H9 (cell line): ENCODE data around the gene ZSWIM4. TPM values are rescaled to one million over a fixed set of nuclear protein-coding genes. Genes with fewer than 3 reads are reported as not detected.

Source experiments
- DNase-seq: peaks from one replicate; pipeline ENCODE4 v3.0.0-alpha.2; 2017
- H2AFZ ChIP-seq: one replicate; pipeline ENCODE4 v1.6.1; 2013; ENCODE audit warnings: mild to moderate bottlenecking, low read length, control low read depth, moderate library complexity
- H2AK5ac ChIP-seq: 2 replicates; pipeline ENCODE4 v1.6.1; 2013; ENCODE audit warnings: low read length, control low read depth, mixed read lengths; ENCODE audit not compliant: insufficient read length
- H2BK120ac ChIP-seq: one replicate; pipeline ENCODE4 v1.6.1; 2013; ENCODE audit warnings: low read depth, mild to moderate bottlenecking, low read length, control low read depth, inconsistent platforms; ENCODE audit not compliant: poor library complexity, severe bottlenecking
- H2BK12ac ChIP-seq: 2 replicates; pipeline ENCODE4 v1.6.1; 2013; ENCODE audit warnings: low read length, control low read depth, mixed read lengths, low read depth; ENCODE audit not compliant: insufficient read length
- H2BK15ac ChIP-seq: 2 replicates; pipeline ENCODE4 v1.6.1; 2013; ENCODE audit warnings: low read depth, low read length, control low read depth
- H2BK20ac ChIP-seq: one replicate; pipeline ENCODE4 v1.6.1; 2013; ENCODE audit warnings: low read depth, mild to moderate bottlenecking, low read length, control low read depth, inconsistent platforms; ENCODE audit not compliant: poor library complexity, severe bottlenecking
- H2BK5ac ChIP-seq: 2 replicates; pipeline ENCODE4 v1.6.1; 2013; ENCODE audit warnings: low read length, control low read depth, mixed read lengths; ENCODE audit not compliant: insufficient read length
- H3K14ac ChIP-seq: 2 replicates; pipeline ENCODE4 v1.6.1; 2013; ENCODE audit warnings: low read length, control low read depth; ENCODE audit not compliant: insufficient read depth
- H3K18ac ChIP-seq: 2 replicates; pipeline ENCODE4 v1.6.1; 2013; ENCODE audit warnings: low read depth, mild to moderate bottlenecking, mixed read lengths, low read length, control low read depth; ENCODE audit not compliant: insufficient read length
- H3K23ac ChIP-seq: 2 replicates; pipeline ENCODE4 v1.6.1; 2013; ENCODE audit warnings: low read length, control low read depth, mixed read lengths, low read depth; ENCODE audit not compliant: insufficient read length
- H3K23me2 ChIP-seq: 2 replicates; pipeline ENCODE4 v1.6.1; 2013; ENCODE audit warnings: low read depth, mild to moderate bottlenecking, mixed read lengths, low read length, control low read depth; ENCODE audit not compliant: insufficient read length, poor library complexity, severe bottlenecking
- H3K27ac ChIP-seq: 2 replicates; pipeline ENCODE4 v1.5.1; 2013; ENCODE audit warnings: low read length, control low read depth, mixed read lengths, low read depth; ENCODE audit not compliant: insufficient read length
- H3K27me3 ChIP-seq: 2 replicates; pipeline ENCODE4 v1.6.1; 2013; ENCODE audit warnings: low read length, control low read depth, inconsistent platforms; ENCODE audit not compliant: insufficient read depth
- H3K4ac ChIP-seq: 2 replicates; pipeline ENCODE4 v1.6.1; 2013; ENCODE audit warnings: low read depth, mild to moderate bottlenecking, control low read depth, inconsistent platforms, low read length, moderate library complexity
- H3K4me1 ChIP-seq: 2 replicates; pipeline ENCODE4 v1.6.1; 2013; ENCODE audit warnings: low read length, control low read depth, inconsistent platforms; ENCODE audit not compliant: insufficient read depth
- H3K4me2 ChIP-seq: 2 replicates; pipeline ENCODE4 v1.6.1; 2013; ENCODE audit warnings: low read length, control low read depth, mixed read lengths; ENCODE audit not compliant: insufficient read length, insufficient read depth
- H3K56ac ChIP-seq: 2 replicates; pipeline ENCODE4 v1.6.1; 2013; ENCODE audit warnings: low read depth, mild to moderate bottlenecking, mixed read lengths, low read length, control low read depth; ENCODE audit not compliant: insufficient read length
- H3K79me1 ChIP-seq: 2 replicates; pipeline ENCODE4 v1.6.1; 2013; ENCODE audit warnings: low read depth, mild to moderate bottlenecking, moderate library complexity, low read length, control low read depth, inconsistent platforms; ENCODE audit not compliant: insufficient read depth, poor library complexity, severe bottlenecking
- H3K79me2 ChIP-seq: 2 replicates; pipeline ENCODE4 v1.6.1; 2013; ENCODE audit warnings: low read length, control low read depth, inconsistent platforms; ENCODE audit not compliant: insufficient read depth
- H3K9ac ChIP-seq: 2 replicates; pipeline ENCODE4 v1.6.1; 2013; ENCODE audit warnings: low read length, control low read depth, mixed read lengths; ENCODE audit not compliant: insufficient read length; ENCODE audit errors: extremely low read depth
- H3K9me3 ChIP-seq: one replicate; pipeline ENCODE4 v1.6.1; 2013; ENCODE audit warnings: low read depth, low read length, inconsistent platforms; ENCODE audit not compliant: control insufficient read depth
- H3T11ph ChIP-seq: one replicate; pipeline ENCODE4 v1.6.1; 2013; ENCODE audit warnings: mild to moderate bottlenecking, low read length, control low read depth, inconsistent platforms
- H4K20me1 ChIP-seq: one replicate; pipeline ENCODE4 v1.6.1; 2013; ENCODE audit not compliant: control insufficient read depth, insufficient read length, insufficient read depth
- H4K5ac ChIP-seq: 2 replicates; pipeline ENCODE4 v1.6.1; 2013; ENCODE audit warnings: low read depth, mild to moderate bottlenecking, mixed read lengths, low read length, control low read depth; ENCODE audit not compliant: insufficient read length
- H4K8ac ChIP-seq: replicated peaks from 2 replicates; pipeline ENCODE4 v1.6.1; 2013; ENCODE audit warnings: low read length, control low read depth, mixed read lengths, low read depth; ENCODE audit not compliant: insufficient read length
- H4K91ac ChIP-seq: 2 replicates; pipeline ENCODE4 v1.6.1; 2013; ENCODE audit warnings: low read depth, mild to moderate bottlenecking, moderate library complexity, mixed read lengths, low read length, control low read depth; ENCODE audit not compliant: insufficient read length
- H3K27ac Mint-ChIP-seq, 3 experiments: 2 replicates in 2 of 3; 3 replicates in 1 of 3; pipeline ENCODE4 v1.8.0; 2020 to 2021; ENCODE audit warnings: mixed read lengths in 3 of 3, mild to moderate bottlenecking in 1 of 3, moderate library complexity in 1 of 3
- H3K27me3 Mint-ChIP-seq: 2 replicates; pipeline ENCODE4 v1.8.0; 2021; ENCODE audit warnings: low read depth, mild to moderate bottlenecking, moderate library complexity, mixed read lengths
- H3K36me3 Mint-ChIP-seq, 3 experiments: 2 replicates in 2 of 3; 3 replicates in 1 of 3; pipeline ENCODE4 v1.8.0; 2020 to 2021; ENCODE audit warnings: low read depth in 3 of 3, mixed read lengths in 3 of 3; ENCODE audit not compliant: insufficient read depth in 1 of 3
- H3K4me1 Mint-ChIP-seq, 2 experiments: 2 replicates each; pipeline ENCODE4 v1.8.0; 2020; ENCODE audit warnings: mixed read lengths in 2 of 2
- H3K4me3 Mint-ChIP-seq, 2 experiments: 2 replicates in 1 of 2; 3 replicates in 1 of 2; pipeline ENCODE4 v1.8.0; 2020 to 2021; ENCODE audit warnings: mild to moderate bottlenecking in 2 of 2, mixed read lengths in 2 of 2, moderate library complexity in 1 of 2
- H3K9me3 Mint-ChIP-seq, 2 experiments: 2 replicates in 1 of 2; 3 replicates in 1 of 2; pipeline ENCODE4 v1.8.0; 2020; ENCODE audit warnings: mild to moderate bottlenecking in 2 of 2, mixed read lengths in 2 of 2, moderate library complexity in 1 of 2
- CTCF ChIP-seq: fragments of 200-600 bp; sonication (generic); conservative IDR thresholded peaks from 3 replicates; pipeline ENCODE4 v1.8.0; 2021; ENCODE audit warnings: antibody characterized with exemption, mild to moderate bottlenecking
- WGBS: extraction: QIAGEN DNeasy Blood & Tissue Kit; methylation state at CpG from one replicate; pipeline ENCODE4 v1.1.7; 2013; ENCODE audit warnings: missing lambda C conversion rate, low lambda C conversion rate, mixed read lengths; ENCODE audit not compliant: insufficient read length; ENCODE audit errors: extremely low coverage; 5-methylcytosine and 5-hydroxymethylcytosine counted together
- total RNA-seq: library from RNA; stranded (reverse); gene quantifications from 2 replicates; pipeline ENCODE4 v1.2.1, GENCODE V29; 2021

Gene ZSWIM4
- total RNA-seq, 1 experiment from 2014 or later = 50.7 TPM

DNA sequence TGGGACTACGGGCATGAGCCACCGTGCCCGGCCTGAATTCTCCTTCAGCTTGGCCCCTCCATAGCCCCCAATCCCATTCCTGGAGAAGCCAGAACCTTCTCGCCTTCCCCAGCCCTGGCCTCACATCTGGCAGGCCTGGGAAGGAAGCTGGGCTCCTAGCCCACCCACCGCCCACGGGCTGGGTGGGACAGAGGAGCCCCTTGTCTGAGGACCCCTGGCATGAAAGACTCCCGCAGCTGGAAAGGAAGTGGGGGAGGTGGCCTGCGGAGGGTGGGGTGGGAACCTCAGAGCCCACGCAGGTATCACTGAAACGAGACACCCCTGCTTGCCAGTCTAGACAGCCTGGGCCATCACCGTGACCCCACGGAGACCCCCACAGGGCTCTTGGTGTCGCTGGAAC is 74.0 kb downstream of the ZSWIM4 start:
- H3K4me1 Mint-ChIP-seq = peaks cover 9 to 13% of the 10 kb centered on the region in 2 experiments
- H3K27me3 Mint-ChIP-seq = peaks cover 90% of the 10 kb centered on the region
- DNase-seq = no peak

More for the DNA sequence above, 74.0 kb downstream of the ZSWIM4 start:
- Histone ChIP-seq H3K18ac (no peak overlapping the region), H2BK20ac (no peak overlapping the region), H3K27me3 (peaks cover 47% of the 10 kb centered on the region; the same call in 1 of the 2 replicates), H2AK5ac (no peak overlapping the region), H3K23ac (no peak overlapping the region), H3K9me3 (no peaks in the 10 kb centered on the region), H2AFZ (no peak overlapping the region), H4K91ac (no peak overlapping the region), H3K79me1 (no peaks in the 10 kb centered on the region), H3K27ac (no peak overlapping the region), H3K4ac (no peak overlapping the region), H3K4me2 (no peak overlapping the region), H2BK120ac (no peak overlapping the region), H3K9ac (no peak overlapping the region), H3T11ph (no peak overlapping the region), H2BK15ac (no peak overlapping the region), H2BK5ac (no peak overlapping the region), H4K5ac (no peak overlapping the region), H4K20me1 (no peaks in the 10 kb centered on the region), H3K14ac (no peak overlapping the region), H3K79me2 (no peaks in the 10 kb centered on the region), H4K8ac (no peak overlapping the region), H3K4me1 (no peaks in the 10 kb centered on the region), H3K23me2 (peaks cover 3% of the 10 kb centered on the region), H3K56ac (no peak overlapping the region), H2BK12ac (no peak overlapping the region)
- Mint-ChIP-seq H3K36me3 (no peaks in the 10 kb centered on the region; a peak in 2 of 7 replicates), H3K4me3 (no peak overlapping the region), H3K9me3 (no peaks in the 10 kb centered on the region), H3K27ac (no peak overlapping the region)
- no peak for TF ChIP-seq CTCF
- WGBS = no CpG with 5 or more reads among the region's 13 CpGs
